IMR-90 (cell line): ENCODE data around the gene GSN. TPM values are rescaled to one million over a fixed set of nuclear protein-coding genes. Genes with fewer than 3 reads are reported as not detected.

Experiments
- ATAC-seq: fragments of 200-7000 bp; cut with Tn5 transposase; 2 replicates; pipeline ENCODE4 v1.9.1; 2020; ENCODE audit warnings: low read depth, mild to moderate bottlenecking, moderate library complexity
- BruUV-seq: library from RNA; stranded (reverse); fragments of 400-500 nt; replicated peaks from 2 replicates; lab custom pipeline; 2021; lab: Mats Ljungman, UMichigan
- CTCF ChIA-PET: fragments of 300-600 bp; formaldehyde crosslinking; extraction: SDS; loops from one replicate; lab custom pipeline; 2021; ENCODE audit warnings: antibody characterized with exemption; lab: Yijun Ruan, JAX
- POLR2A ChIA-PET: fragments of 300-600 bp; sonication (Branson Sonifier 250); formaldehyde crosslinking; loops from one replicate; lab custom pipeline; 2022; ENCODE audit warnings: antibody characterized with exemption; ENCODE audit not compliant: unreplicated experiment; lab: Charles Lee
- DNase-seq: peaks from one replicate; pipeline ENCODE4 v3.0.0; 2013
- H2AFZ ChIP-seq: replicated peaks from 2 replicates; pipeline ENCODE3; 2013; ENCODE audit warnings: low read length, mild to moderate bottlenecking; ENCODE audit not compliant: poor library complexity
- H2AK5ac ChIP-seq: 2 replicates; pipeline ENCODE4 v1.6.1; 2013; ENCODE audit warnings: low read depth, low read length, inconsistent platforms
- H2AK9ac ChIP-seq: replicated peaks from 2 replicates; pipeline ENCODE3; 2013; ENCODE audit warnings: mild to moderate bottlenecking, low read depth, low read length, moderate library complexity; ENCODE audit not compliant: poor library complexity
- H2BK120ac ChIP-seq: 2 replicates; pipeline ENCODE4 v1.6.1; 2013; ENCODE audit warnings: low read depth, low read length, inconsistent platforms
- H2BK15ac ChIP-seq: 3 replicates; pipeline ENCODE4 v1.6.1; 2013; ENCODE audit warnings: low read depth, low read length, inconsistent platforms
- H2BK20ac ChIP-seq: 2 replicates; pipeline ENCODE4 v1.6.1; 2013; ENCODE audit warnings: low read depth, mild to moderate bottlenecking, inconsistent platforms, low read length, moderate library complexity
- H2BK5ac ChIP-seq: 2 replicates; pipeline ENCODE4 v1.6.1; 2013; ENCODE audit warnings: mild to moderate bottlenecking, low read depth, low read length, inconsistent platforms; ENCODE audit not compliant: poor library complexity, severe bottlenecking
- H3K14ac ChIP-seq: replicated peaks from 2 replicates; pipeline ENCODE4 v1.6.1; 2013; ENCODE audit warnings: low read depth, low read length, inconsistent platforms
- H3K18ac ChIP-seq: 2 replicates; pipeline ENCODE4 v1.6.1; 2013; ENCODE audit warnings: low read depth, low read length, control low read depth
- H3K23ac ChIP-seq: 2 replicates; pipeline ENCODE4 v1.6.1; 2013; ENCODE audit warnings: low read depth, low read length, inconsistent platforms
- H3K27ac ChIP-seq: 2 replicates; pipeline ENCODE4 v1.5.1; 2013; ENCODE audit warnings: mild to moderate bottlenecking, control low read depth, low read length; ENCODE audit not compliant: insufficient read depth
- H3K27me3 ChIP-seq: 2 replicates; pipeline ENCODE4 v1.6.1; 2013; ENCODE audit warnings: low read length; ENCODE audit not compliant: control insufficient read depth, insufficient read depth
- H3K36me3 ChIP-seq: 2 replicates; pipeline ENCODE4 v1.6.1; 2013; ENCODE audit warnings: low read length, mixed read lengths; ENCODE audit not compliant: control insufficient read depth, insufficient read depth
- H3K4ac ChIP-seq: 2 replicates; pipeline ENCODE4 v1.6.1; 2013; ENCODE audit warnings: low read depth, low read length, inconsistent platforms
- H3K4me1 ChIP-seq: 2 replicates; pipeline ENCODE4 v1.6.1; 2013; ENCODE audit warnings: low read length, mixed read lengths; ENCODE audit not compliant: control insufficient read depth, insufficient read depth
- H3K4me2 ChIP-seq: 2 replicates; pipeline ENCODE4 v1.6.1; 2013; ENCODE audit warnings: low read depth, mild to moderate bottlenecking, control low read depth, low read length, moderate library complexity
- H3K4me3 ChIP-seq: 2 replicates; pipeline ENCODE4 v1.5.1; 2013; ENCODE audit warnings: low read depth, mild to moderate bottlenecking, control low read depth, low read length, moderate library complexity; ENCODE audit not compliant: insufficient read depth
- H3K56ac ChIP-seq: 2 replicates; pipeline ENCODE4 v1.6.1; 2013; ENCODE audit warnings: low read length, inconsistent platforms; ENCODE audit not compliant: insufficient read depth; ENCODE audit errors: extremely low read depth
- H3K79me1 ChIP-seq, 2 experiments: 2 replicates each; pipeline ENCODE4 v1.6.1; 2013; ENCODE audit warnings: low read length in 2 of 2, inconsistent platforms in 1 of 2, low read depth in 1 of 2
- H3K9ac ChIP-seq: 2 replicates; pipeline ENCODE4 v1.6.1; 2013; ENCODE audit warnings: low read depth, low read length, control low read depth
- H3K9me1 ChIP-seq: 2 replicates; pipeline ENCODE4 v1.6.1; 2013; ENCODE audit warnings: low read length, inconsistent platforms; ENCODE audit not compliant: insufficient read depth
- H3K9me3 ChIP-seq: 2 replicates; pipeline ENCODE4 v1.6.1; 2013; ENCODE audit warnings: low read length; ENCODE audit not compliant: control insufficient read depth, insufficient read depth
- H4K20me1 ChIP-seq: 2 replicates; pipeline ENCODE4 v1.6.1; 2013; ENCODE audit warnings: low read length, inconsistent platforms; ENCODE audit not compliant: insufficient read depth
- H4K5ac ChIP-seq: 2 replicates; pipeline ENCODE4 v1.6.1; 2013; ENCODE audit warnings: mild to moderate bottlenecking, low read depth, low read length, control low read depth
- H4K8ac ChIP-seq, 2 experiments: 2 replicates each; pipeline ENCODE4 v1.6.1; 2013; ENCODE audit warnings: low read depth in 2 of 2, low read length in 2 of 2, control low read depth in 1 of 2, inconsistent platforms in 1 of 2
- H4K91ac ChIP-seq: 2 replicates; pipeline ENCODE4 v1.6.1; 2013; ENCODE audit warnings: low read depth, low read length, inconsistent platforms; ENCODE audit not compliant: insufficient read depth
- BHLHE40 ChIP-seq: fragments of 150-350 bp; IDR thresholded peaks from 2 replicates; pipeline ENCODE4 v1.6.1; 2016; ENCODE audit warnings: mild to moderate bottlenecking, low read depth, low read length
- CEBPB ChIP-seq: IDR thresholded peaks from 2 replicates; pipeline ENCODE4 v1.6.1; 2012; ENCODE audit warnings: low read depth, low read length, improper control_type of control experiment
- CHD1 ChIP-seq: IDR thresholded peaks from 2 replicates; pipeline ENCODE4 v1.6.1; 2012; ENCODE audit warnings: low read depth, low read length, improper control_type of control experiment
- CTCF ChIP-seq: conservative IDR thresholded peaks from 2 replicates; pipeline ENCODE4 v1.5.1; 2012; ENCODE audit warnings: mild to moderate bottlenecking, low read depth, low read length, improper control_type of control experiment
- ELK1 ChIP-seq: fragments of 150-350 bp; IDR thresholded peaks from 2 replicates; pipeline ENCODE4 v1.6.1; 2016; ENCODE audit warnings: low read depth, mild to moderate bottlenecking, low read length, moderate library complexity, borderline replicate concordance
- FOS ChIP-seq: fragments of 150-350 bp; IDR thresholded peaks from 2 replicates; pipeline ENCODE4 v1.6.1; 2016; ENCODE audit warnings: low read depth, low read length
- MAFK ChIP-seq: IDR thresholded peaks from 2 replicates; pipeline ENCODE4 v1.6.1; 2012; ENCODE audit warnings: low read depth, low read length, improper control_type of control experiment
- MAZ ChIP-seq: IDR thresholded peaks from 2 replicates; pipeline ENCODE4 v1.6.1; 2012; ENCODE audit warnings: low read depth, mild to moderate bottlenecking, low read length, improper control_type of control experiment, moderate library complexity, borderline replicate concordance
- MXI1 ChIP-seq: IDR thresholded peaks from 2 replicates; pipeline ENCODE4 v1.6.1; 2012; ENCODE audit warnings: low read depth, mild to moderate bottlenecking, low read length, moderate library complexity, borderline replicate concordance
- NFE2L2 ChIP-seq: fragments of 150-350 bp; IDR thresholded peaks from 2 replicates; pipeline ENCODE4 v1.6.1; 2016; ENCODE audit warnings: low read depth, mild to moderate bottlenecking, low read length
- POLR2A ChIP-seq: IDR thresholded peaks from 2 replicates; pipeline ENCODE4 v1.6.1; 2012; ENCODE audit warnings: mild to moderate bottlenecking, low read depth, low read length
- RAD21 ChIP-seq: IDR thresholded peaks from 2 replicates; pipeline ENCODE4 v1.6.1; 2012; ENCODE audit warnings: low read length, improper control_type of control experiment
- RCOR1 ChIP-seq: IDR thresholded peaks from 2 replicates; pipeline ENCODE4 v1.6.1; 2012; ENCODE audit warnings: mild to moderate bottlenecking, low read length, improper control_type of control experiment; ENCODE audit not compliant: insufficient replicate concordance
- RFX5 ChIP-seq: IDR thresholded peaks from 2 replicates; pipeline ENCODE4 v1.8.0; 2012; ENCODE audit warnings: low read depth, mild to moderate bottlenecking, low read length, moderate library complexity
- SMC3 ChIP-seq: fragments of 150-350 bp; IDR thresholded peaks from 2 replicates; pipeline ENCODE4 v1.6.1; 2016; ENCODE audit warnings: low read depth, mild to moderate bottlenecking, antibody characterized with exemption, low read length, moderate library complexity
- USF2 ChIP-seq: fragments of 150-350 bp; IDR thresholded peaks from 2 replicates; pipeline ENCODE4 v1.6.1; 2017; ENCODE audit warnings: mild to moderate bottlenecking, antibody characterized with exemption, low read length, low read depth
- WGBS, 2 experiments: methylation state at CpG; one replicate each; pipeline versions ENCODE4 v1.1.5 to v1.1.7; 2013; ENCODE audit warnings: missing lambda C conversion rate in 2 of 2; ENCODE audit not compliant: insufficient read length in 1 of 2; ENCODE audit errors: extremely low coverage in 2 of 2; 5-methylcytosine and 5-hydroxymethylcytosine counted together
- dilution Hi-C: fragments of 300-500 bp; cut with HindIII; formaldehyde crosslinking; loops from one replicate; pipeline ENCODE4 v1.14.3; 2018; ENCODE audit warnings: low sequenced_read_pairs; ENCODE audit not compliant: unreplicated experiment
- in situ Hi-C: fragments of 300-500 bp; cut with MboI; formaldehyde crosslinking; loops from 3 replicates; pipeline ENCODE4 v1.14.3; 2019; ENCODE audit warnings: low sequenced_read_pairs, inconsistent platforms, mixed read lengths
- intact Hi-C: fragments of 100-400 bp; cut with micrococcal nuclease; formaldehyde crosslinking; loops from 2 replicates; pipeline ENCODE4 v1.10.0; 2022
- polyA plus RNA-seq, 3 experiments: library from polyadenylated mRNA; depleted of rRNA; stranded (reverse); fragments of >200 nt; gene quantifications; 2 replicates each; pipeline ENCODE4 v1.2.3, GENCODE V29; 2012; ENCODE audit warnings: low replicate concordance in 1 of 3
- total RNA-seq: library from RNA; depleted of rRNA; stranded (reverse); fragments of >200 nt; gene quantifications from 2 replicates; pipeline ENCODE4 v1.2.3, GENCODE V29; 2012

The GSN gene
- total and polyA plus RNA-seq, 2 of the 4 experiments (the other 2 are of a cell fraction) = 495 to 547 TPM

GRCh38 chr9:121261107-121261460 is 6.9 kb upstream of the GSN start:
- no peaks in the 10 kb centered on the region for H3K79me1 ChIP-seq
- no peak overlapping the region for H3K4me2 ChIP-seq
- no peak for DNase-seq
- 0 out of 2 replicates have a peak overlapping the region, but pooled peaks have one; percentile 46 for H3K23ac ChIP-seq
- peak overlapping the region; percentile 31; the same call in 1 of the 3 replicates for H2BK15ac ChIP-seq
- H3K27ac ChIP-seq = no peak overlapping the region
- in situ Hi-C loops (no loop called here), dilution Hi-C loops (no loop called here), intact Hi-C loops (no loop called here)
- CTCF ChIA-PET = interaction anchor here (0.9 to 1.9 kb wide), 4 partner anchors 18 to 59 kb away, joined by 3 to 5 read pairs (median 4); no protein-coding TSS in a partner anchor
- POLR2A ChIA-PET = no interaction called here
- no peaks in the 10 kb centered on the region for H3K36me3 ChIP-seq
- peak overlapping the region; percentile 33; the same call in 1 of the 2 replicates for H4K5ac ChIP-seq
- peak overlapping the region; percentile 72 for H3K4ac ChIP-seq
- no peak overlapping the region for H2BK5ac ChIP-seq
- peak; percentile 37; the same call in 1 of the 2 replicates for ATAC-seq
- no peak overlapping the region for H3K9ac ChIP-seq
- peak overlapping the region; percentile 32; the same call in 1 of the 2 replicates for H3K18ac ChIP-seq
- no peak overlapping the region for H3K4me3 ChIP-seq
- no peak overlapping the region for H4K91ac ChIP-seq
- 33% methylated on average over 2 of the region's 4 CpGs; no CpG with 5 or more reads in 1 of the 2 experiments for WGBS, 2 experiments
- H2AFZ ChIP-seq = peak overlapping the region; percentile 78
- H4K20me1 ChIP-seq = no peaks in the 10 kb centered on the region
- H3K27me3 ChIP-seq = no peaks in the 10 kb centered on the region
- no TSS peak for BruUV-seq
- H2BK20ac ChIP-seq = peak overlapping the region; percentile 15; the same call in 1 of the 2 replicates
- no peak for TF ChIP-seq POLR2A
- TF ChIP-seq ELK1 = no peak
- no peak for TF ChIP-seq RFX5
- TF ChIP-seq CHD1 = no peak
- TF ChIP-seq NFE2L2 = no peak
- no peak for TF ChIP-seq FOS
- TF ChIP-seq MXI1 = no peak
- no peak for TF ChIP-seq USF2
- TF ChIP-seq SMC3 = no peak
- TF ChIP-seq CEBPB = no peak
- TF ChIP-seq BHLHE40 = no peak
- no peak for TF ChIP-seq MAFK
- TF ChIP-seq CTCF = no peak
- TF ChIP-seq MAZ = no peak
- TF ChIP-seq RAD21 = no peak
- no peak for TF ChIP-seq RCOR1
- H3K9me1 ChIP-seq = peaks cover 4% of the 10 kb centered on the region; the same call in 1 of the 2 replicates
- H4K8ac ChIP-seq = peak overlapping the region in 1 of 2 experiments; percentile 41; a peak in 2 of 4 replicates
- H2BK120ac ChIP-seq = peak overlapping the region; percentile 67
- peaks cover 9% of the 10 kb centered on the region for H3K4me1 ChIP-seq
- no peak overlapping the region for H3K56ac ChIP-seq
- H3K14ac ChIP-seq = peak overlapping the region; percentile 47; the same call in 1 of the 2 replicates
- H2AK5ac ChIP-seq = peak overlapping the region; percentile 48; the same call in 1 of the 2 replicates
- H3K9me3 ChIP-seq = no peaks in the 10 kb centered on the region
- H2AK9ac ChIP-seq = no peak overlapping the region
